HEK293 (cell line): ENCODE data around the gene SLC44A5.
"Not testable (repeated sequence)": the region's sequence is repeated elsewhere in the genome, so short reads cannot be mapped to it uniquely, and the experiment has no call there.

Source experiments
- CTCF ChIA-PET: fragments of 350-600 bp; formaldehyde crosslinking; extraction: SDS; loops from one replicate; lab custom pipeline; 2021; ENCODE audit warnings: antibody characterized with exemption; lab: Yijun Ruan, JAX
- POLR2A ChIA-PET: fragments of 300-600 bp; formaldehyde crosslinking; extraction: SDS; loops from one replicate; lab custom pipeline; 2020; ENCODE audit warnings: antibody characterized with exemption, inconsistent platforms; lab: Yijun Ruan, JAX
- H3K27ac ChIP-seq: fragments of 200-500 bp; sonication (Bioruptor generic); 2 replicates; pipeline ENCODE4 v1.5.1; 2014; ENCODE audit warnings: low read depth, low read length, control low read depth, inconsistent platforms; ENCODE audit errors: extremely low read depth
- H3K36me3 ChIP-seq, 2 experiments: fragments of 200-500 bp in 1 of 2; sonication (Bioruptor generic) in 1 of 2; 1 replicate in 1 of 2; 2 replicates in 1 of 2; pipeline ENCODE4 v1.5.1; 2014 to 2017; ENCODE audit warnings: inconsistent platforms in 2 of 2, low read length in 2 of 2; ENCODE audit not compliant: control insufficient read depth in 2 of 2, insufficient read depth in 1 of 2
- H3K4me1 ChIP-seq: fragments of 200-500 bp; sonication (Bioruptor generic); 2 replicates; pipeline ENCODE4 v1.5.1; 2014; ENCODE audit warnings: mild to moderate bottlenecking, low read length, inconsistent platforms; ENCODE audit not compliant: control insufficient read depth, insufficient read depth
- H3K4me3 ChIP-seq: 2 replicates; pipeline ENCODE4 v1.5.1; 2011; ENCODE audit warnings: low read depth, mild to moderate bottlenecking, control low read depth, low read length, moderate library complexity
- H3K9me3 ChIP-seq: fragments of 200-500 bp; sonication (Bioruptor generic); 2 replicates; pipeline ENCODE4 v1.5.1; 2014; ENCODE audit warnings: low read depth, low read length, inconsistent platforms; ENCODE audit not compliant: control insufficient read depth, insufficient read depth
- CTCF ChIP-seq: fragments of 450-650 bp; formaldehyde crosslinking; IDR thresholded peaks from 2 replicates; pipeline ENCODE4 v1.5.1; 2016; ENCODE audit warnings: missing biosample characterization, missing genetic modification characterization
- HOXC10 ChIP-seq: sonication (generic); formaldehyde crosslinking; IDR thresholded peaks from 2 replicates; pipeline ENCODE4 v1.8.1; 2023; ENCODE audit warnings: mild to moderate bottlenecking, missing genetic modification reagents
- KLF7 ChIP-seq: fragments of 450-650 bp; formaldehyde crosslinking; IDR thresholded peaks from 2 replicates; pipeline ENCODE4 v1.5.1; 2016; ENCODE audit warnings: missing biosample characterization, missing genetic modification characterization, borderline replicate concordance
- OSR2 ChIP-seq: fragments of 450-650 bp; formaldehyde crosslinking; IDR thresholded peaks from 2 replicates; pipeline ENCODE4 v1.5.1; 2016; ENCODE audit warnings: missing biosample characterization, missing genetic modification characterization
- REST ChIP-seq: fragments of 450-650 bp; formaldehyde crosslinking; IDR thresholded peaks from 2 replicates; pipeline ENCODE4 v1.5.1; 2016; ENCODE audit warnings: missing biosample characterization, missing genetic modification characterization
- SALL2 ChIP-seq: fragments of 450-650 bp; formaldehyde crosslinking; IDR thresholded peaks from 2 replicates; pipeline ENCODE4 v1.5.0; 2017; ENCODE audit warnings: missing biosample characterization, mild to moderate bottlenecking, missing genetic modification characterization, borderline replicate concordance
- SCRT2 ChIP-seq: fragments of 450-650 bp; formaldehyde crosslinking; IDR thresholded peaks from 2 replicates; pipeline ENCODE4 v1.5.1; 2016; ENCODE audit warnings: missing biosample characterization, missing genetic modification characterization
- SETDB1 ChIP-seq: IDR thresholded peaks from one replicate; pipeline ENCODE4 v1.6.1; 2017; ENCODE audit warnings: mild to moderate bottlenecking, low read length, moderate library complexity, mixed read lengths; ENCODE audit not compliant: insufficient read length
- ZBTB48 ChIP-seq: fragments of 450-650 bp; formaldehyde crosslinking; IDR thresholded peaks from 2 replicates; pipeline ENCODE4 v1.5.1; 2016; ENCODE audit warnings: missing biosample characterization, missing genetic modification characterization
- ZIC2 ChIP-seq: fragments of 450-650 bp; formaldehyde crosslinking; IDR thresholded peaks from 2 replicates; pipeline ENCODE4 v1.5.1; 2016; ENCODE audit warnings: missing biosample characterization, missing genetic modification characterization
- ZNF112 ChIP-seq: fragments of 450-650 bp; formaldehyde crosslinking; IDR thresholded peaks from 2 replicates; pipeline ENCODE4 v1.5.0; 2017; ENCODE audit warnings: missing biosample characterization, missing genetic modification characterization
- ZNF114 ChIP-seq: fragments of 450-650 bp; formaldehyde crosslinking; IDR thresholded peaks from 2 replicates; pipeline ENCODE4 v1.5.0; 2017; ENCODE audit warnings: missing biosample characterization, missing genetic modification characterization
- ZNF133 ChIP-seq: fragments of 450-650 bp; formaldehyde crosslinking; IDR thresholded peaks from 2 replicates; pipeline ENCODE4 v1.5.1; 2016; ENCODE audit warnings: missing biosample characterization, missing genetic modification characterization
- ZNF138 ChIP-seq: fragments of 450-650 bp; formaldehyde crosslinking; IDR thresholded peaks from 2 replicates; pipeline ENCODE4 v1.5.1; 2016; ENCODE audit warnings: missing biosample characterization, missing genetic modification characterization, borderline replicate concordance
- ZNF221 ChIP-seq: fragments of 450-650 bp; formaldehyde crosslinking; IDR thresholded peaks from 2 replicates; pipeline ENCODE4 v1.5.1; 2017; ENCODE audit warnings: missing biosample characterization, missing genetic modification characterization, borderline replicate concordance
- ZNF248 ChIP-seq: fragments of 450-650 bp; formaldehyde crosslinking; IDR thresholded peaks from 2 replicates; pipeline ENCODE4 v1.5.1; 2017; ENCODE audit warnings: missing biosample characterization, missing genetic modification characterization
- ZNF350 ChIP-seq: fragments of 450-650 bp; formaldehyde crosslinking; IDR thresholded peaks from 2 replicates; pipeline ENCODE4 v1.5.0; 2017; ENCODE audit warnings: missing biosample characterization, mild to moderate bottlenecking, missing genetic modification characterization
- ZNF398 ChIP-seq: fragments of 450-650 bp; formaldehyde crosslinking; IDR thresholded peaks from 2 replicates; pipeline ENCODE4 v1.5.1; 2017; ENCODE audit warnings: missing biosample characterization, missing genetic modification characterization
- ZNF426 ChIP-seq: fragments of 450-650 bp; formaldehyde crosslinking; IDR thresholded peaks from 2 replicates; pipeline ENCODE4 v1.5.1; 2017; ENCODE audit warnings: missing biosample characterization, missing genetic modification characterization, mild to moderate bottlenecking, inconsistent platforms, moderate library complexity
- ZNF777 ChIP-seq: fragments of 450-650 bp; formaldehyde crosslinking; IDR thresholded peaks from 2 replicates; pipeline ENCODE4 v1.5.1; 2017; ENCODE audit warnings: missing biosample characterization, missing genetic modification characterization, borderline replicate concordance
- TF ChIP-seq, protein P1 (sequence below): fragments of 450-650 bp; IDR thresholded peaks from 2 replicates; pipeline ENCODE4 v1.5.1; 2018; ENCODE audit warnings: missing biosample characterization, mild to moderate bottlenecking, missing genetic modification characterization
- TF ChIP-seq, protein P2 (sequence below): fragments of 450-650 bp; formaldehyde crosslinking; IDR thresholded peaks from 2 replicates; pipeline ENCODE4 v1.5.1; 2016; ENCODE audit warnings: missing biosample characterization, missing genetic modification characterization

SLC44A5 gene

GRCh38 chr1:75415187-75415586 is 195.7 kb downstream of the SLC44A5 start (continued):
- no peak for TF ChIP-seq REST
- no peak for TF ChIP-seq ZNF426 (tag by site-specific recombination)
- TF ChIP-seq ZNF133 (tag by site-specific recombination) = no peak

- POLR2A ChIA-PET = no interaction called here
- H3K27ac ChIP-seq = no peak overlapping the region
- TF ChIP-seq ZNF114 (tag by site-specific recombination) (no peak), SETDB1 (no peak), ZIC2 (tag by site-specific recombination) (no peak), CTCF (tag by site-specific recombination) (no peak), ZNF112 (tag by site-specific recombination) (no peak), ZNF350 (tag by site-specific recombination) (no peak), HOXC10 (no peak), ZBTB48 (tag by site-specific recombination) (no peak), SCRT2 (no peak), ZNF138 (tag by site-specific recombination) (no peak), SALL2 (no peak), KLF7 (no peak), ZNF248 (tag by site-specific recombination) (no peak), ZNF777 (no peak), ZNF221 (tag by site-specific recombination) (no peak), ZNF398 (no peak), OSR2 (tag by site-specific recombination) (no peak)
- TF ChIP-seq, protein P1, sequence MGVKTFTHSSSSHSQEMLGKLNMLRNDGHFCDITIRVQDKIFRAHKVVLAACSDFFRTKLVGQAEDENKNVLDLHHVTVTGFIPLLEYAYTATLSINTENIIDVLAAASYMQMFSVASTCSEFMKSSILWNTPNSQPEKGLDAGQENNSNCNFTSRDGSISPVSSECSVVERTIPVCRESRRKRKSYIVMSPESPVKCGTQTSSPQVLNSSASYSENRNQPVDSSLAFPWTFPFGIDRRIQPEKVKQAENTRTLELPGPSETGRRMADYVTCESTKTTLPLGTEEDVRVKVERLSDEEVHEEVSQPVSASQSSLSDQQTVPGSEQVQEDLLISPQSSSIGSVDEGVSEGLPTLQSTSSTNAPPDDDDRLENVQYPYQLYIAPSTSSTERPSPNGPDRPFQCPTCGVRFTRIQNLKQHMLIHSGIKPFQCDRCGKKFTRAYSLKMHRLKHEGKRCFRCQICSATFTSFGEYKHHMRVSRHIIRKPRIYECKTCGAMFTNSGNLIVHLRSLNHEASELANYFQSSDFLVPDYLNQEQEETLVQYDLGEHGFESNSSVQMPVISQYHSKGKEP (tag by site-specific recombination) = no peak
- TF ChIP-seq, protein P2, sequence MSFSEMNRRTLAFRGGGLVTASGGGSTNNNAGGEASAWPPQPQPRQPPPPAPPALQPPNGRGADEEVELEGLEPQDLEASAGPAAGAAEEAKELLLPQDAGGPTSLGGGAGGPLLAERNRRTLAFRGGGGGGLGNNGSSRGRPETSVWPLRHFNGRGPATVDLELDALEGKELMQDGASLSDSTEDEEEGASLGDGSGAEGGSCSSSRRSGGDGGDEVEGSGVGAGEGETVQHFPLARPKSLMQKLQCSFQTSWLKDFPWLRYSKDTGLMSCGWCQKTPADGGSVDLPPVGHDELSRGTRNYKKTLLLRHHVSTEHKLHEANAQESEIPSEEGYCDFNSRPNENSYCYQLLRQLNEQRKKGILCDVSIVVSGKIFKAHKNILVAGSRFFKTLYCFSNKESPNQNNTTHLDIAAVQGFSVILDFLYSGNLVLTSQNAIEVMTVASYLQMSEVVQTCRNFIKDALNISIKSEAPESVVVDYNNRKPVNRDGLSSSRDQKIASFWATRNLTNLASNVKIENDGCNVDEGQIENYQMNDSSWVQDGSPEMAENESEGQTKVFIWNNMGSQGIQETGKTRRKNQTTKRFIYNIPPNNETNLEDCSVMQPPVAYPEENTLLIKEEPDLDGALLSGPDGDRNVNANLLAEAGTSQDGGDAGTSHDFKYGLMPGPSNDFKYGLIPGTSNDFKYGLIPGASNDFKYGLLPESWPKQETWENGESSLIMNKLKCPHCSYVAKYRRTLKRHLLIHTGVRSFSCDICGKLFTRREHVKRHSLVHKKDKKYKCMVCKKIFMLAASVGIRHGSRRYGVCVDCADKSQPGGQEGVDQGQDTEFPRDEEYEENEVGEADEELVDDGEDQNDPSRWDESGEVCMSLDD (tag by site-specific recombination) = no peak
- TF ChIP-seq, all 188 proteins: peak for 0
- CTCF ChIA-PET = no interaction called here
- H3K4me1 ChIP-seq = no peaks in the 10 kb centered on the region
- no peaks in the 10 kb centered on the region for H3K36me3 ChIP-seq
- no peak overlapping the region for H3K4me3 ChIP-seq
- no peaks in the 10 kb centered on the region for H3K9me3 ChIP-seq
These were observed 198.3 kb downstream of the SLC44A5 start for GRCh38 chr1:75412616-75413015.

DNA sequence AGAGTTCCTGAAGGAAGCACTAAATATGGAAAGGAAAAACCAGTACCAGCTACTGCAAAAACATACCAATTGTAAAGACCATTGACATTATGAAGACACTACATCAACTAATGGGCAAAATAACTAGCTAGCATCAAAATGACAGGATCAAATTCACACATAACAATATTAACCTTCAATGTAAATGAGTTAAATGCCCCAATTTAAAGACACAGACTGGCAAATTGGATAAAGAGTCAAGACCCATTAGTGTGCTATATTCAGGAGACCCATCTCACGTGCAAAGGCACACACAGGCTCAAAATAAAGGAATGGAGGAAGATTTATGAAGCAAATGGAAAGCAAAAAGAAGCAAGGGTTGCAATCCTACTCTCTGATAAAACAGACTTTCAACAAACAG is 206.2 kb downstream of the SLC44A5 start:
- H3K9me3 ChIP-seq, POLR2A ChIA-PET, H3K36me3 ChIP-seq, H3K4me1 ChIP-seq, H3K27ac ChIP-seq, H3K4me3 ChIP-seq: not testable (repeated sequence)
- CTCF ChIA-PET = interaction anchor here (1.1 kb wide), 1 partner anchor 19 kb away, joined by 3 read pairs; no protein-coding TSS in a partner anchor
